ENCODE results near the gene RAB27B.

RAB27B gene

GRCh38 chr18:54911551-54911950 is 83.3 kb downstream of the RAB27B start:
- DNase-seq (ENCODE audit: low read depth in 1 of 2, low spot score in 1 of 2) = no peak
- H3K27ac ChIP-seq (replicated peaks) = no peak overlapping the region
- H3K27me3 ChIP-seq (ENCODE audit: insufficient read depth, poor library complexity, severe bottlenecking) = no peaks in the 10 kb centered on the region
- no peak overlapping the region for H3K4me3 ChIP-seq (replicated peaks; ENCODE audit: insufficient read depth, low read length)
- TF ChIP-seq SPI1 (IDR thresholded peaks at IDR 0.05; ENCODE audit: borderline replicate concordance, low read depth) = no peak
- TF ChIP-seq REST (IDR thresholded peaks at IDR 0.05; ENCODE audit: insufficient replicate concordance, low read depth) = no peak
- TF ChIP-seq GABPA (IDR thresholded peaks at IDR 0.05; ENCODE audit: low read depth) = no peak
- TF ChIP-seq POLR2AphosphoS5 (IDR thresholded peaks at IDR 0.05; ENCODE audit: low read depth) = no peak
- TF ChIP-seq CTCF (IDR thresholded peaks at IDR 0.05; ENCODE audit: insufficient read depth, low read length) = no peak

- Histone ChIP-seq H3K4me3 (replicated peaks; ENCODE audit: insufficient read depth, low read length) (no peak overlapping the region), H3K27ac (replicated peaks) (no peak overlapping the region), H3K27me3 (ENCODE audit: insufficient read depth, poor library complexity, severe bottlenecking) (no peaks in the 10 kb centered on the region)
- TF ChIP-seq POLR2AphosphoS5 (IDR thresholded peaks at IDR 0.05; ENCODE audit: low read depth) (no peak), SPI1 (IDR thresholded peaks at IDR 0.05; ENCODE audit: borderline replicate concordance, low read depth) (no peak), CTCF (IDR thresholded peaks at IDR 0.05; ENCODE audit: insufficient read depth, low read length) (no peak), REST (IDR thresholded peaks at IDR 0.05; ENCODE audit: insufficient replicate concordance, low read depth) (no peak), GABPA (IDR thresholded peaks at IDR 0.05; ENCODE audit: low read depth) (no peak)
- no peak for DNase-seq (ENCODE audit: low read depth in 1 of 2, low spot score in 1 of 2)
Measured at GRCh38 chr18:54914816-54915215, 86.5 kb downstream of the RAB27B start.

GRCh38 chr18:54916507-54916906 is 88.2 kb downstream of the RAB27B start:
- TF ChIP-seq POLR2AphosphoS5 (IDR thresholded peaks at IDR 0.05; ENCODE audit: low read depth) (no peak), GABPA (IDR thresholded peaks at IDR 0.05; ENCODE audit: low read depth) (no peak), SPI1 (IDR thresholded peaks at IDR 0.05; ENCODE audit: borderline replicate concordance, low read depth) (no peak), REST (IDR thresholded peaks at IDR 0.05; ENCODE audit: insufficient replicate concordance, low read depth) (no peak), CTCF (IDR thresholded peaks at IDR 0.05; ENCODE audit: insufficient read depth, low read length) (no peak)
- Histone ChIP-seq H3K4me3 (replicated peaks; ENCODE audit: insufficient read depth, low read length) (no peak overlapping the region), H3K27ac (replicated peaks) (no peak overlapping the region), H3K27me3 (ENCODE audit: insufficient read depth, poor library complexity, severe bottlenecking) (no peaks in the 10 kb centered on the region)
- no peak for DNase-seq (ENCODE audit: low read depth in 1 of 2, low spot score in 1 of 2)
